Fibroblast of the aortic adventitia (primary cell): ENCODE data around the gene ZNF708. TPM values are rescaled to one million over a fixed set of nuclear protein-coding genes. Genes with fewer than 3 reads are reported as not detected.
A peak's percentile ranks its signal among the peaks of the same experiment; 100 is the strongest.

Experiments used
- DNase-seq: peaks from one replicate; pipeline ENCODE4 v3.0.0-alpha.2; 2010; ENCODE audit warnings: low read depth
- H3K4me3 ChIP-seq: 2 replicates; pipeline ENCODE4 v1.5.1; 2011; ENCODE audit warnings: low read depth, mild to moderate bottlenecking, control low read depth, low read length, moderate library complexity
- CTCF ChIP-seq: IDR thresholded peaks from 2 replicates; pipeline ENCODE4 v1.5.1; 2011; ENCODE audit warnings: mild to moderate bottlenecking, low read length, control low read depth, inconsistent platforms; ENCODE audit not compliant: insufficient read depth
- total RNA-seq: library from RNA; depleted of rRNA; stranded (reverse); fragments of >200 nt; gene quantifications from 2 replicates; pipeline ENCODE4 v1.2.3, GENCODE V29; 2012; ENCODE audit warnings: low replicate concordance

The ZNF708 gene
- total RNA-seq, 1 donor: 8.8 TPM

- H3K4me3 ChIP-seq: no peak overlapping the region
- peak; percentile 4 for DNase-seq
- TF ChIP-seq CTCF: no peak
Measured at GRCh38 chr19:21256722-21257121, 72.5 kb downstream of the ZNF708 start.

Other genes starting within 250 kb of the ZNF708 start
- gene ZNF714, start 247.2 kb downstream of the ZNF708 start, total RNA-seq: 1.7 and 9.7 TPM in 2 replicates
- 5.1 and 10.1 TPM in 2 replicates for gene ZNF431, start 187.4 kb downstream of the ZNF708 start, total RNA-seq
- 2.9 and 6.4 TPM in 2 replicates for gene ZNF738, start 29.6 kb upstream of the ZNF708 start, total RNA-seq
- gene ZNF493, start 67.7 kb upstream of the ZNF708 start, total RNA-seq: 10.8 and 19.1 TPM in 2 replicates
- gene ZNF429, start 176.2 kb upstream of the ZNF708 start, total RNA-seq: 5.5 and 7.5 TPM in 2 replicates